Smooth muscle cell (in vitro differentiated cells): ENCODE data around the gene GNB1L. TPM values are rescaled to one million over a fixed set of nuclear protein-coding genes. Genes with fewer than 3 reads are reported as not detected.
A peak's percentile ranks its signal among the peaks of the same experiment; 100 is the strongest.

Experiments used
- DNase-seq: peaks from one replicate; lab custom pipeline; 2025; ENCODE audit not compliant: unreplicated experiment; lab: John Stamatoyannopoulos, UW
- H2AFZ ChIP-seq: fragments of 200-600 bp; sonication (generic); 2 replicates; pipeline ENCODE4 v1.6.0; 2016; ENCODE audit warnings: antibody characterized with exemption, low read depth, mild to moderate bottlenecking
- H3F3A ChIP-seq: fragments of 200-600 bp; sonication (generic); 2 replicates; pipeline ENCODE4 v1.6.0; 2017; ENCODE audit warnings: antibody characterized with exemption, low read depth
- H3K27ac ChIP-seq: fragments of 200-600 bp; sonication (generic); 2 replicates; pipeline ENCODE4 v1.5.1; 2016; ENCODE audit warnings: low read depth, mild to moderate bottlenecking
- H3K27me3 ChIP-seq: fragments of 200-600 bp; sonication (generic); 2 replicates; pipeline ENCODE4 v1.6.1; 2016; ENCODE audit warnings: low read depth, mild to moderate bottlenecking
- H3K36me3 ChIP-seq: fragments of 200-600 bp; sonication (generic); 2 replicates; pipeline ENCODE4 v1.5.1; 2016; ENCODE audit warnings: low read depth
- H3K4me1 ChIP-seq: fragments of 200-600 bp; sonication (generic); 2 replicates; pipeline ENCODE4 v1.5.1; 2016; ENCODE audit warnings: low read depth
- H3K4me2 ChIP-seq: fragments of 200-600 bp; sonication (generic); 2 replicates; pipeline ENCODE4 v1.6.0; 2016; ENCODE audit warnings: mild to moderate bottlenecking
- H3K4me3 ChIP-seq: fragments of 200-600 bp; sonication (generic); 2 replicates; pipeline ENCODE4 v1.5.1; 2016; ENCODE audit warnings: mild to moderate bottlenecking
- H3K79me2 ChIP-seq: fragments of 200-600 bp; sonication (generic); 2 replicates; pipeline ENCODE4 v1.6.0; 2016; ENCODE audit warnings: low read depth, mild to moderate bottlenecking
- H3K9ac ChIP-seq: fragments of 200-600 bp; sonication (generic); 2 replicates; pipeline ENCODE4 v1.6.0; 2016; ENCODE audit warnings: low read depth
- H3K9me3 ChIP-seq: fragments of 200-600 bp; sonication (generic); replicated peaks from 2 replicates; pipeline ENCODE4 v1.5.1; 2016; ENCODE audit warnings: low read depth
- H4K20me1 ChIP-seq: fragments of 200-600 bp; sonication (generic); 2 replicates; pipeline ENCODE4 v1.6.0; 2016; ENCODE audit warnings: low read depth
- CTCF ChIP-seq: fragments of 200-600 bp; sonication (generic); IDR thresholded peaks from 2 replicates; pipeline ENCODE4 v1.5.1; 2017; ENCODE audit warnings: borderline replicate concordance, mild to moderate bottlenecking, antibody characterized with exemption; ENCODE audit not compliant: insufficient read depth, poor library complexity, severe bottlenecking
- WGBS: methylation state at CpG from one replicate; pipeline ENCODE4 v1.1.7; 2016; ENCODE audit warnings: low lambda C conversion rate; 5-methylcytosine and 5-hydroxymethylcytosine counted together
- polyA plus RNA-seq: library from polyadenylated mRNA; unstranded; fragments of >200 nt; fragmentation: Nextera tagmentation; extraction: Ambion mirVana; gene quantifications from 2 replicates; pipeline ENCODE4 v1.2.1, GENCODE V29; 2016
- total RNA-seq: library from RNA; depleted of rRNA; stranded (reverse); fragments of >200 nt; gene quantifications from 2 replicates; pipeline ENCODE4 v1.2.3, GENCODE V29; 2014

Gene GNB1L
- total and polyA plus RNA-seq, 2 experiments from 2014 or later: 4.1 to 7.4 TPM

GRCh38 chr22:19892925-19893324, 38.3 kb upstream of the GNB1L start:
- Histone ChIP-seq H3K9me3 (no peaks in the 10 kb centered on the region), H3K4me1 (peaks cover 22% of the 10 kb centered on the region), H2AFZ (no peak overlapping the region), H3K27ac (no peak overlapping the region), H3F3A (no peaks in the 10 kb centered on the region), H3K36me3 (no peaks in the 10 kb centered on the region), H3K4me2 (no peak overlapping the region), H3K9ac (no peak overlapping the region), H3K4me3 (no peak overlapping the region), H3K27me3 (no peaks in the 10 kb centered on the region), H3K79me2 (no peaks in the 10 kb centered on the region), H4K20me1 (no peaks in the 10 kb centered on the region)
- 81% methylated on average over 13 of the region's 13 CpGs for WGBS
- TF ChIP-seq CTCF: no peak
- DNase-seq: no peak

- H3K36me3 ChIP-seq: no peaks in the 10 kb centered on the region
- DNase-seq: no peak
- H4K20me1 ChIP-seq: no peaks in the 10 kb centered on the region
- H3K4me3 ChIP-seq: no peak overlapping the region
- H2AFZ ChIP-seq: no peak overlapping the region
- no peaks in the 10 kb centered on the region for H3K9me3 ChIP-seq
- H3K9ac ChIP-seq: no peak overlapping the region
- no peaks in the 10 kb centered on the region for H3F3A ChIP-seq
- no peaks in the 10 kb centered on the region for H3K79me2 ChIP-seq
- WGBS: 43% methylated on average over 24 of the region's 24 CpGs
- TF ChIP-seq CTCF: no peak
- H3K4me2 ChIP-seq: peak overlapping the region; percentile 8
- H3K4me1 ChIP-seq: peaks cover 22% of the 10 kb centered on the region
- peak overlapping the region; percentile 33 for H3K27ac ChIP-seq
- no peaks in the 10 kb centered on the region for H3K27me3 ChIP-seq
Observed at GRCh38 chr22:19892257-19892879, 37.7 kb upstream of the GNB1L start.

- peaks cover 22% of the 10 kb centered on the region for H3K4me1 ChIP-seq
- no peaks in the 10 kb centered on the region for H4K20me1 ChIP-seq
- no peak for DNase-seq
- H3K36me3 ChIP-seq: no peaks in the 10 kb centered on the region
- H3K27ac ChIP-seq: peak overlapping the region; percentile 33
- H3K79me2 ChIP-seq: no peaks in the 10 kb centered on the region
- TF ChIP-seq CTCF: no peak
- H2AFZ ChIP-seq: no peak overlapping the region
- H3K4me3 ChIP-seq: no peak overlapping the region
- H3K9me3 ChIP-seq: no peaks in the 10 kb centered on the region
- no peaks in the 10 kb centered on the region for H3F3A ChIP-seq
- H3K27me3 ChIP-seq: no peaks in the 10 kb centered on the region
- peak overlapping the region; percentile 8 for H3K4me2 ChIP-seq
- WGBS: 29% methylated on average over 32 of the region's 32 CpGs
- H3K9ac ChIP-seq: no peak overlapping the region
Observed at GRCh38 chr22:19891317-19892256, 36.9 kb upstream of the GNB1L start.
